ENCODE data around the gene ARHGEF2.

ARHGEF2 gene

DNA sequence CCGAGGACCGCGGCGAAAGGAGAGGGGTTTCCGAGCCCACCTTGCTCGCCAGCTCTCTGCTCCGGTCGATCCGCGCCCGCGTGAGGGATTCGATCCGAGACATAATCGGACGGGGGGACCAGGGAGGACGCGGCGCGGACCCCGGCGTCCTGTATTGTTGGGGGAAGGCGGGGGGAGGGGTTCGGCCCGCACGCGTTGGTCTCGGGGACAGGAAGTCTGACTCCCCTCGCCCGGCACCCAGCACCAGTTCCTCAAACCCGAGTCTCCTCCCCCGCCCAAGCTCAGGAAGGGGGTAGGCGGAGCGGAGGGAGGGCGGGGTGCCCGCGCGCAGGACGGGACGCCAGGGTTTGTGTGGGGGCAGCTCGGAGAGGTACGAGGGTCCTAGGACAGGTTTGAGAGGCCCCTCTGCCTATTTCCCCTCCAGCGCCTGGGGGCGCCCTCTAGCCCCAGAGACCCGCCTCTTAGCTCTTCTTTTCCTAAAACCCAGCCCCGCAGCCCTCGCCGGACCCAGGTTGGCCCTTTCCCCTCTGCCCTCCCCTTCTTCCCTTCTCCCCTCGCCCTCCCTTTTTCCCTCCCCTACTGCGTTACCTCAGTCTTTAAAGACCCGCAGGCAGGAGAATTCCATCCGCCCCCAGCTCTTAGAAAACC, at the start of gene ARHGEF2:
ARHGEF2 (minus strand) TSS at position 223 of the 648 bp plus-strand sequence; CDS start at position 103, 120 bp downstream.
- peak; percentile 59 for TF ChIP-seq CTCF (IDR thresholded peaks at IDR 0.05; ENCODE audit: low read depth, low read length, missing control alignments)
- in situ Hi-C loops (cut with HindIII; ENCODE audit: low pct_ligation_motif_present, low sequenced_read_pairs) = no loop called here
- no peaks in the 10 kb centered on the region for H3K27me3 ChIP-seq (replicated peaks)
- peaks cover 4% of the 10 kb centered on the region for H3K36me3 ChIP-seq (replicated peaks)
- DNase-seq = no peak
- H3K27ac ChIP-seq = peak within 1 kb of the TSS; percentile 67
- H3K4me3 ChIP-seq (ENCODE audit: low read depth, low read length) = peak within 1 kb of the TSS; percentile 90

DNA sequence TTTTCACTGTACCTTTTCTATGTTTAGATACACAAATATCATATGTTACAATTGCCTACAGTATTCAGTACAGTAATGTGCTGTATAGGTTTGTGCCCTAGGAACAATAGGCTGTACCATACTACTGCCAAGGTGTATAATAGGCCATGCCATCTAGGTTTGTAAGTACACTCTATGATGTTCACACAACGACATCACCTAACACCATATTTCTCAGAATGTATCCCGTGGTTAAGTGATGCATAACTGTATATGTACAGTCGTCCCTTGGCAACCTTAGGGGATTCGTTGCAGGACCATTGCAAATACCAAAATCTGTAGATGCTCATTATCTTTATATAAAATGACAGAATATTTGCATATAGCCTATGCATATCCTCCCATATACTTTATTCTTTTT, 48.2 kb upstream of the ARHGEF2 start:
- no peaks in the 10 kb centered on the region for H3K36me3 ChIP-seq (replicated peaks)
- no peak for TF ChIP-seq CTCF (IDR thresholded peaks at IDR 0.05; ENCODE audit: low read depth, low read length, missing control alignments)
- H3K4me3 ChIP-seq (ENCODE audit: low read depth, low read length) = no peak overlapping the region
- no peak for DNase-seq
- H3K27me3 ChIP-seq (replicated peaks) = no peaks in the 10 kb centered on the region
- H3K27ac ChIP-seq = no peak overlapping the region
- in situ Hi-C loops (cut with HindIII; ENCODE audit: low pct_ligation_motif_present, low sequenced_read_pairs) = no loop called here

GRCh38 chr1:156025876-156026275, 47.5 kb upstream of the ARHGEF2 start:
- Histone ChIP-seq H3K36me3 (replicated peaks) (no peaks in the 10 kb centered on the region), H3K27me3 (replicated peaks) (no peaks in the 10 kb centered on the region), H3K4me3 (ENCODE audit: low read depth, low read length) (no peak overlapping the region), H3K27ac (no peak overlapping the region)
- peak; percentile 95 for TF ChIP-seq CTCF (IDR thresholded peaks at IDR 0.05; ENCODE audit: low read depth, low read length, missing control alignments)
- in situ Hi-C loops (cut with HindIII; ENCODE audit: low pct_ligation_motif_present, low sequenced_read_pairs) = no loop called here
- DNase-seq = peak; percentile 62

- Histone ChIP-seq H3K27ac (no peak overlapping the region), H3K4me3 (ENCODE audit: low read depth, low read length) (no peak overlapping the region), H3K27me3 (replicated peaks) (no peaks in the 10 kb centered on the region), H3K36me3 (replicated peaks) (no peaks in the 10 kb centered on the region)
- no peak for TF ChIP-seq CTCF (IDR thresholded peaks at IDR 0.05; ENCODE audit: low read depth, low read length, missing control alignments)
- DNase-seq = no peak
- in situ Hi-C loops (cut with HindIII; ENCODE audit: low pct_ligation_motif_present, low sequenced_read_pairs) = no loop called here
Measured at GRCh38 chr1:156024801-156025200, 46.5 kb upstream of the ARHGEF2 start.

DNA sequence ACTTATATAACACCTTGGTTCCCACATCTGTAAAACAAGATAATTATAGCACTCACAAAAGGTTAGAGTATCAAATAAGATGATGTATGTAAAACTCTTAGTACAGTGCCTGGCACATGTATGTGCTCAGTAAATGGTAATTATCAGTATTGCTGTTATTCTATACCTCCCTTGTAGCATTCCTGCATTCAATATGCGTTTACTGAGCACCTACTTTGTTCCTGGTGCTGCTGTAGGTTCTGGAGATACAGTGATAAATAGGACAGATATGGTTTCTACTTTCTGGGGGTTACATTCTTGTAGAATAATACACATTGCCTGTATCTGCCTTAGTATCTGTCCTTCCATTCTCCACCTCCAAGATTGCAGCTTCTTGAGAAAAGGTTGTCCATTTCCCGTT, 43.6 kb upstream of the ARHGEF2 start:
- H3K4me3 ChIP-seq (ENCODE audit: low read depth, low read length) = no peak overlapping the region
- DNase-seq = no peak
- peaks cover 21% of the 10 kb centered on the region for H3K36me3 ChIP-seq (replicated peaks)
- no peaks in the 10 kb centered on the region for H3K27me3 ChIP-seq (replicated peaks)
- no peak for TF ChIP-seq CTCF (IDR thresholded peaks at IDR 0.05; ENCODE audit: low read depth, low read length, missing control alignments)
- no peak overlapping the region for H3K27ac ChIP-seq
- in situ Hi-C loops (cut with HindIII; ENCODE audit: low pct_ligation_motif_present, low sequenced_read_pairs) = no loop called here

GRCh38 chr1:156021093-156021428, 42.7 kb upstream of the ARHGEF2 start:
- no peak for DNase-seq
- no peak for TF ChIP-seq CTCF (IDR thresholded peaks at IDR 0.05; ENCODE audit: low read depth, low read length, missing control alignments)
- in situ Hi-C loops (cut with HindIII; ENCODE audit: low pct_ligation_motif_present, low sequenced_read_pairs) = no loop called here
- Histone ChIP-seq H3K4me3 (ENCODE audit: low read depth, low read length) (peak overlapping the region; percentile 88), H3K27me3 (replicated peaks) (no peaks in the 10 kb centered on the region), H3K36me3 (replicated peaks) (peaks cover 26% of the 10 kb centered on the region), H3K27ac (no peak overlapping the region)
